ENCODE data around the gene MTCH1.

MTCH1 gene

DNA sequence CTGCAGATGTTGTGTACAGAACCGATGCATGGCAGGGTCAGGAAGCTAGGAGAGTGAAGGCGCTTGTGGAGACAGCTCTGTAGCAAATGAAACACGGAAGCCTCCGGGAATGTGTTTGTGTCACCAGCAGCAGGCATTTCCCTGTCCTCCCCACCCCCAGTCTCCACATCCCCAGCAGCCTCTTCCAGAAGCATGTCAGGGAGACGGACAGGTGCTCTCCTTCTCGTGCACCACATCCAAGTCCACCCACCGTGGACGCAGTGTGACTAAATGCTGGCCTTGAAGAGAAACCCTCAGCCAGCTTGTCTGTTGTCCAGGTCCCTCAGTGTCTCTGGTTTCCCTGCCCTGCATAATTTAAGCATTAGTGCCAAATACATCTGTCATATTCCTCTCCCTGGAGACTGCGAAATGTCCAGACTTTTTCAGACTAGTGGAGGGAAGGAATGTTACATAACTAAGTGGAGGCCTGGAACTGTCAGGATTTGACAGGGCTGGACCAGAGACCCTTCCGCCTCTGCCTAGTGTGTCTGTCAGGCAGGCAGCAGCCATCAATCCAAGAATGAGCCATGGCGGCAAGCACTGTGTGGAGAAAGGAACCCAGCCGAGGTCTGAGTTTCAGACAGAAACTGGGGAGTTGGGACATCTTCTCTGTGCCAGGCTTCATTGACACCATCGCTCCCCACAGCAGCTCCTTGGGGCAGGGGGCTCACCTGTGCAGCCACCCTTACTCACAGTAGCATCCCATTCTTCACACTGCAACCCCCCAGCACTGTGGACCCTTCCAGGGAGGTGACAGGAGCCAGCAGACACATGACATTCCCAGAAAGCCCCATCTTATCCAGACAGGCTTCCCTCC lies 58.1 kb downstream of the MTCH1 start:
- DNase-seq (ENCODE audit: low read depth in 3 of 3): no peak

DNA sequence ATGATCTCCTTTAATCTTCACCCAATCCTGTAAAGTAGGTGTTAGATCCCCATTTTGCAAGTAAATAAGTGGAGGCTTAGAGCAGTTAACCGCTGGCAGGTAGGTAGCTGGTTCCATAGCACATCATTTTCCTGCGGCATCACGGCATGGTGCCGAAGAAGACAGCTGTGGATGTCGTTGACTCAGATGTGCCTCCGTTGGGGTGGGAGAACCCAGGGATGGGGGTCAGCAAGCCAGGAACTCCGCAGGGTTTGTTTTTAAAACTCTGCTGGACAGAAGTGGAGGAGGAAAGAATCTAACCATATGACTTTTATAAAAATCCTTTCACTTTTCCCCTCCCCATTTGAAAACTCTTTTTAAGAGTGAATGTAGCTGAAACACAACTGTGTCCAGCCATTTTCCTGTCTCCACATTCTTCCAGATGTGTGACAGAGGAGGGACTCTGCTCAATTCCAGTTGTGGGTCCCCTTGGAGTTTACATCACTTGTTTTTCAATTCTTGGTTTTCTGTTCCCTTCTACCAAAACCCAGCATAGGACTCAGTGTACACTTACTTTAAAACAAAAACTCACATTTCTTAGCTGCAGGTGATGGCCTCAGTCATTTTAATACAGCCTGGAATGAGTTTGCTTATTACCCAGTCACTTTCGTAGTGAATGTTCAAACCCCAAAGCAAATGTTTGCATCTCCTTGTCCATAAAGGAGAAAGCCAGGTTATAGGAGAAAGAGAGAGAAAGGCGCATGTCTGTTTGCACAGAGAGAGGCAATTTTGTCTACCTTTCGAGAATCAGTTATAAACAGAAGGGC lies 59.1 kb downstream of the MTCH1 start:
- DNase-seq (ENCODE audit: low read depth in 3 of 3): no peak

DNA sequence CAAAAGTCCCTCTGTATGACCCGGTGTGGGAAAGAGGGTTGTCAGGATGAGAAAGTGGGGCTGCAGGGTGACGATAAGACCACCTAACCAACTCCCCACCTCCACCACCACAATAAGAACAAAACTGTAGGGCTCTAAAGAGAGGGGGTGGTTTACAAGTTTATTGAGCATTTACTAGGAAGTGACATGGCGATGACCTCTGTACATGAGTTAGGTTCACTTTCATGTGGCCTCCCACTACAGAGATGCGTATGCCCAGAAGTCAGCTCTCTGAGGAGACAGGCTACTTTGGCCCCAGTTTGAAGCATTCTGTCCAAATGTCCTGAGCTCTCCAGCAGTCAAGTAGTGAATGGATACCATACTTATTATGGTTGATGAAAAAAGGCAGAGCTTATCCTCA lies 60.2 kb downstream of the MTCH1 start:
- no peak for DNase-seq (ENCODE audit: low read depth in 3 of 3)

DNA sequence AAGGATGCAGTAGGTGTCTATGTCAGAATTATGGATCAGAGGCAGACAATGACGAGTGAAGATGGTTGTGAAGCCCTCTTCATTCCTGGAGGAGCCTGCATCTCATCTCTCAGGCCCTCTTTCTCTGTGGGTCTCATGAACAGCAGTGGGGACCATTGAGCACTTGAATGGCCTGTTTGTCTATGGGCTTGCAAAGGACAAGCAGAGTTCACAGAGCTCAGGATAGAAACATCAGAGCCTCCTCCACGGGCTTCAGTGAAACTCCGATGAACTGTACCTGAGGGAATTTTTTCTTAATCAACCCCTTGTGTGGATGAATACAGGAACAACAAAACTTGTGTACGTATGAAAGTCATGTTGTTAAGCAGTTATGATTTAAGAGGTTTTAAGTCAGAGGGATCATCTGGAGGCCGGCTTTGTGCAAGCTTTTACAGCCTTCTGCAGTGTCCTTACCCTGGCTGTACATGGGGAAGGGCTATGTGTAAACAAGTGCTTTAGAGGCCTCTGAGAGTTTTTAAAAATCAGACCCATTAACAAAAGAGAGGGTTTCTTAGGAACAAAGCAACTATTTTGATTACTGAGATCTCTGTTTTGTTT lies 61.1 kb downstream of the MTCH1 start:
- DNase-seq (ENCODE audit: low read depth in 3 of 3): no peak

DNA sequence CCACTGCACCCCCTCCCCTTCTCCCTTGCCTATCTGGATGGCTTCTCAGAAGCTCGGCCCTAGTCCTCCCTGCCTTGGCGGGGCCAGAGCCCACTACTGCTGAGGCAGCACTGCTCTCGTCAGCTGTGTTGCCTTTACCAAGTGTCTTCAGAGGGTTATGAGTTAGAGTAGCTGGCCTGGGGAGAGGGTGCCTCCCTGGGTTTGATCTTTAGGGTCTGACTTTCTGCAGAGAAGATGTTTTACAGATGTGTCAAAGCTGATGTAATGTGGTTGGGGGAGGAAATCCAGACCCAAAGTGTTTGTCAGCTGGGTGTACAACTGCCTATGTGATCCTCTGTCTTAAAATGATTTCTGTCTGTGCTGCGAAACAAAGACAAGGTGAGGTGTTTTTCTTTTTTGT lies 61.9 kb downstream of the MTCH1 start:
- no peak for DNase-seq (ENCODE audit: low read depth in 3 of 3)

DNA sequence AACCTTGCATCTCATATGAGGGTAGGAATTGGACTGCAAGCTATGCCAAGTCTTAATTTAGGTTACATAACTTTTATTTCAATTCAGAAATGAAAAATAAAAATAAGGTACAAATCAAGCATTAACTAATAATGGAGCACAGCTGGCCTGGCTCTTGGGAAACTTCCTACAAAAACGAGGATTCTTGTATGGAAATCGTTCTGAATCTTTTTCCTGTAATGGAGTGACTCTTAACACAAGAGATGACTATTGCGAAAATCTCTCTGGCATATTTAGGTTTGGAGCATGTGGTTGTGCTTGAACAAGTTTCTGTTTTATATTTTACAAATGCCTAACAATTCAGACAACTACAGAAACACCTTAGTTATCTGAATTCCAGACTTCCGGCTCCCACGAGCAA lies 65.5 kb downstream of the MTCH1 start:
- no peak for DNase-seq (ENCODE audit: low read depth in 3 of 3)

DNA sequence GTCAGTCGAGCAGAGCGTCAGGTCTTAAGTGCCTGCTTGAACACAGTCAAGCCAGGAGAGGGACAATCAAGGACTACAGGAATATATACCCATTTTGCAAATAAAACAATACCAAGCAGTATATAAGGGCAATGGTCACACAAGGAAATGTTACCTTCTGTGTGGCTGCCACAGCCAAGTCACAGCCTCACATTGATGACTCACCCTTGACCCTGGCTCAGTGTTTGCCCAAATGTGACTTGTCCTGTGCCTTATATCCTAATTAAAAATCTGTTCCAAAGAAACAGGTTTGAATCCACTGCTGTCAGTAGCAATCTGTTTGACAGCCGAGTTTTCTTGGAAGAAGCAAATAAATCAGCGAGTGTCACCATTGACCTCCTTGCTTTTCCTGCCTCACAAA lies 65.9 kb downstream of the MTCH1 start:
- DNase-seq (ENCODE audit: low read depth in 3 of 3): no peak

Data from stimulated activated CD4-positive, alpha-beta T cell treated with anti-CD3 and anti-CD28 coated beads, TNF-alpha, amount 100 ng/mL, for 4 hours (primary cell).